Esophagus squamous epithelium (tissue), 4 donors: ENCODE results near the gene THY1.

ENCODE experiments used
- POLR2A ChIP-seq, 4 donors: fragments of 450-650 bp; IDR thresholded peaks; one replicate each; pipeline ENCODE4 v1.6.1; 2017; ENCODE audit warnings: antibody characterized with exemption in 4 of 4, mild to moderate bottlenecking in 4 of 4, moderate library complexity in 3 of 4
- TF ChIP-seq, protein P1 (sequence below), 6 experiments: fragments of 450-650 bp in 4 of 6; fragments of 200-600 bp in 2 of 6; sonication (generic) in 2 of 6; IDR thresholded peaks; one replicate each; pipeline ENCODE4 v1.5.1; 2016 to 2019; ENCODE audit warnings: antibody characterized with exemption in 6 of 6, mild to moderate bottlenecking in 4 of 6, moderate library complexity in 4 of 6

DNA sequence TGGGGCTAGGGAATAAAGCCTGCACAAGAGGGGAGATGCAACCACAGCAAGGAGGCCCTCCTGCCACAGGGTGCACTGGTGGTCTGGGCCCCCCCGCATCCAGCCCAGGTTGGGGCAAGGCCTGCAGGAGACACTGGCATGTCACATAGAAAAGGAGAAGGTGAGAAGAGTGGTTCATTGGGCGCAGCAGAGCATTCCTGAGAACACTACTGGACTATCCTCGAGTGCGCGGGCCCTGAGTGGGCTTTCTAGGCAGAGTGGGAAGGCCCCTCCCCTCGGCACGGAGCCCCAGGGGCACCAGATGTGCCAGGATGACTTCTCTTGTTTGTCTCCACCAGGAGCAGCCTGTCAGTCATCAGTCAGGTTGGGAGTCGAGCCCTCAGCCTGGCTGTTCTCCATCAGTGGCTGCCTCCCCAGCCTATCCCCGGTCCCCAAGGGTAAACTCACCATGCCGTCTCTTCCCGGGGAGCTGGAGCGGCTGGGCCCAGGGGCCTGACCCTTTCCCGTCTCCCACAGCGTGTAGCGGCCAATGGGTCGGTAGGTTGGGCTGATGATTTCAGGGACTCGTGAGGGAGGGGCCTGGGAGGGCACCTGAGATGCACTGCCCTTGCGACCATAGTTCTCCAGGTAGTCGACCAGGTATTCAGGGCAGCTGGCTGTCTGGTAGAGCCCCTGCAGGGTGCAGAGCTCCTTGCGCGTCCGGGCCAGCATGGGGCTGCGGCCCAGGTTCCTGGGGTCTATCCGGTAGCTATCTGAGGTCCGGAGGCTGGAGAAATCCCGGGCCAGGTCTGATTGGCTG lies 50.5 kb downstream of the THY1 start:
- TF ChIP-seq, protein P1, sequence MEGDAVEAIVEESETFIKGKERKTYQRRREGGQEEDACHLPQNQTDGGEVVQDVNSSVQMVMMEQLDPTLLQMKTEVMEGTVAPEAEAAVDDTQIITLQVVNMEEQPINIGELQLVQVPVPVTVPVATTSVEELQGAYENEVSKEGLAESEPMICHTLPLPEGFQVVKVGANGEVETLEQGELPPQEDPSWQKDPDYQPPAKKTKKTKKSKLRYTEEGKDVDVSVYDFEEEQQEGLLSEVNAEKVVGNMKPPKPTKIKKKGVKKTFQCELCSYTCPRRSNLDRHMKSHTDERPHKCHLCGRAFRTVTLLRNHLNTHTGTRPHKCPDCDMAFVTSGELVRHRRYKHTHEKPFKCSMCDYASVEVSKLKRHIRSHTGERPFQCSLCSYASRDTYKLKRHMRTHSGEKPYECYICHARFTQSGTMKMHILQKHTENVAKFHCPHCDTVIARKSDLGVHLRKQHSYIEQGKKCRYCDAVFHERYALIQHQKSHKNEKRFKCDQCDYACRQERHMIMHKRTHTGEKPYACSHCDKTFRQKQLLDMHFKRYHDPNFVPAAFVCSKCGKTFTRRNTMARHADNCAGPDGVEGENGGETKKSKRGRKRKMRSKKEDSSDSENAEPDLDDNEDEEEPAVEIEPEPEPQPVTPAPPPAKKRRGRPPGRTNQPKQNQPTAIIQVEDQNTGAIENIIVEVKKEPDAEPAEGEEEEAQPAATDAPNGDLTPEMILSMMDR (IDR thresholded peaks at IDR 0.05), result no peak
- TF ChIP-seq POLR2A (IDR thresholded peaks at IDR 0.05), result no peak
